Duodenal mucosa (tissue), 2 donors: ENCODE data around the gene ANO7.

ENCODE experiments used
- H3K27ac ChIP-seq: one replicate; pipeline ENCODE4 v1.7.0; 2013; ENCODE audit warnings: low read depth, low read length
- H3K27me3 ChIP-seq, 2 donors: one replicate each; pipeline ENCODE4 v1.7.0; 2013; ENCODE audit warnings: low read length in 2 of 2, control low read depth in 1 of 2; ENCODE audit not compliant: insufficient read depth in 2 of 2, control insufficient read depth in 1 of 2
- H3K36me3 ChIP-seq, 2 donors: one replicate each; pipeline ENCODE4 v1.7.0; 2013; ENCODE audit warnings: low read length in 2 of 2, control low read depth in 1 of 2; ENCODE audit not compliant: insufficient read depth in 2 of 2, control insufficient read depth in 1 of 2
- H3K4me1 ChIP-seq, 2 donors: one replicate each; pipeline ENCODE4 v1.7.0; 2013; ENCODE audit warnings: low read length in 2 of 2, control low read depth in 1 of 2; ENCODE audit not compliant: insufficient read depth in 2 of 2, control insufficient read depth in 1 of 2
- H3K4me3 ChIP-seq, 2 donors: one replicate each; pipeline ENCODE4 v1.7.0; 2013; ENCODE audit warnings: low read length in 2 of 2, low read depth in 1 of 2
- H3K9ac ChIP-seq, 2 donors: one replicate each; pipeline ENCODE4 v1.7.0; 2013; ENCODE audit warnings: low read length in 2 of 2, low read depth in 1 of 2
- H3K9me3 ChIP-seq, 2 donors: one replicate each; pipeline ENCODE4 v1.7.0; 2013; ENCODE audit warnings: low read length in 2 of 2, control low read depth in 1 of 2; ENCODE audit not compliant: control insufficient read depth in 1 of 2

Gene ANO7

GRCh38 chr2:241244368-241244767 is 55.9 kb downstream of the ANO7 start:
- Histone ChIP-seq H3K27ac (no peak overlapping the region), H3K27me3 (no peaks in the 10 kb centered on the region), H3K36me3 (peaks cover 77 to 96% of the 10 kb centered on the region in 2 donors), H3K4me1 (no peaks in the 10 kb centered on the region), H3K9me3 (no peaks in the 10 kb centered on the region), H3K9ac (no peak overlapping the region), H3K4me3 (no peak overlapping the region)

GRCh38 chr2:241248289-241248688 is 59.8 kb downstream of the ANO7 start:
- Histone ChIP-seq H3K36me3 (peaks cover 73 to 98% of the 10 kb centered on the region in 2 donors), H3K4me1 (no peaks in the 10 kb centered on the region), H3K27me3 (no peaks in the 10 kb centered on the region), H3K27ac (no peak overlapping the region), H3K9ac (no peak overlapping the region), H3K4me3 (no peak overlapping the region), H3K9me3 (no peaks in the 10 kb centered on the region)

- H3K27me3 ChIP-seq, result no peaks in the 10 kb centered on the region
- no peaks in the 10 kb centered on the region for H3K4me1 ChIP-seq
- H3K9me3 ChIP-seq, result no peaks in the 10 kb centered on the region
- H3K36me3 ChIP-seq, result peaks cover 77 to 99% of the 10 kb centered on the region in 2 donors
- H3K9ac ChIP-seq, result no peak overlapping the region
- H3K4me3 ChIP-seq, result no peak overlapping the region
- no peak overlapping the region for H3K27ac ChIP-seq
Observed at GRCh38 chr2:241248897-241249296, 60.4 kb downstream of the ANO7 start.

- Histone ChIP-seq H3K4me1 (no peaks in the 10 kb centered on the region), H3K27me3 (no peaks in the 10 kb centered on the region), H3K9ac (no peak overlapping the region), H3K36me3 (peaks cover 74 to 98% of the 10 kb centered on the region in 2 donors), H3K27ac (no peak overlapping the region), H3K9me3 (no peaks in the 10 kb centered on the region), H3K4me3 (no peak overlapping the region)
Observed at GRCh38 chr2:241249654-241250053, 61.2 kb downstream of the ANO7 start.

GRCh38 chr2:241252778-241253475 is 64.5 kb downstream of the ANO7 start:
- Histone ChIP-seq H3K9ac (no peak overlapping the region), H3K27me3 (no peaks in the 10 kb centered on the region), H3K4me1 (no peaks in the 10 kb centered on the region), H3K27ac (no peak overlapping the region), H3K4me3 (no peak overlapping the region), H3K36me3 (peaks cover 72 to 97% of the 10 kb centered on the region in 2 donors), H3K9me3 (no peaks in the 10 kb centered on the region)

GRCh38 chr2:241254904-241255351 is 66.5 kb downstream of the ANO7 start:
- H3K9me3 ChIP-seq, result no peaks in the 10 kb centered on the region
- H3K27me3 ChIP-seq, result no peaks in the 10 kb centered on the region
- H3K9ac ChIP-seq, result no peak overlapping the region
- no peak overlapping the region for H3K27ac ChIP-seq
- no peak overlapping the region for H3K4me3 ChIP-seq
- H3K4me1 ChIP-seq, result no peaks in the 10 kb centered on the region
- peaks cover 57 to 92% of the 10 kb centered on the region in 2 donors for H3K36me3 ChIP-seq

- no peaks in the 10 kb centered on the region for H3K27me3 ChIP-seq
- no peak overlapping the region for H3K9ac ChIP-seq
- no peak overlapping the region for H3K4me3 ChIP-seq
- no peak overlapping the region for H3K27ac ChIP-seq
- no peaks in the 10 kb centered on the region for H3K4me1 ChIP-seq
- H3K9me3 ChIP-seq, result no peaks in the 10 kb centered on the region
- H3K36me3 ChIP-seq, result peaks cover 55 to 91% of the 10 kb centered on the region in 2 donors
Observed at GRCh38 chr2:241255542-241256167, 67.2 kb downstream of the ANO7 start.

GRCh38 chr2:241256168-241256545 is 67.7 kb downstream of the ANO7 start:
- Histone ChIP-seq H3K27me3 (no peaks in the 10 kb centered on the region), H3K4me3 (no peak overlapping the region), H3K9me3 (no peaks in the 10 kb centered on the region), H3K27ac (no peak overlapping the region), H3K4me1 (no peaks in the 10 kb centered on the region), H3K36me3 (peaks cover 57 to 91% of the 10 kb centered on the region in 2 donors), H3K9ac (no peak overlapping the region)

- no peaks in the 10 kb centered on the region for H3K4me1 ChIP-seq
- no peak overlapping the region for H3K9ac ChIP-seq
- H3K27me3 ChIP-seq, result no peaks in the 10 kb centered on the region
- no peak overlapping the region for H3K27ac ChIP-seq
- H3K9me3 ChIP-seq, result no peaks in the 10 kb centered on the region
- H3K4me3 ChIP-seq, result no peak overlapping the region
- peaks cover 64 to 91% of the 10 kb centered on the region in 2 donors for H3K36me3 ChIP-seq
Observed at GRCh38 chr2:241257419-241258032, 69.0 kb downstream of the ANO7 start.

GRCh38 chr2:241258505-241259280 is 70.2 kb downstream of the ANO7 start:
- no peak overlapping the region for H3K9ac ChIP-seq
- no peaks in the 10 kb centered on the region for H3K27me3 ChIP-seq
- no peaks in the 10 kb centered on the region for H3K4me1 ChIP-seq
- no peak overlapping the region for H3K4me3 ChIP-seq
- H3K36me3 ChIP-seq, result peaks cover 64 to 91% of the 10 kb centered on the region in 2 donors
- no peaks in the 10 kb centered on the region for H3K9me3 ChIP-seq
- no peak overlapping the region for H3K27ac ChIP-seq
